ENCODE measurements around the gene VIPR1.
A peak's percentile ranks its signal among the peaks of the same experiment; 100 is the strongest.

VIPR1 gene

DNA sequence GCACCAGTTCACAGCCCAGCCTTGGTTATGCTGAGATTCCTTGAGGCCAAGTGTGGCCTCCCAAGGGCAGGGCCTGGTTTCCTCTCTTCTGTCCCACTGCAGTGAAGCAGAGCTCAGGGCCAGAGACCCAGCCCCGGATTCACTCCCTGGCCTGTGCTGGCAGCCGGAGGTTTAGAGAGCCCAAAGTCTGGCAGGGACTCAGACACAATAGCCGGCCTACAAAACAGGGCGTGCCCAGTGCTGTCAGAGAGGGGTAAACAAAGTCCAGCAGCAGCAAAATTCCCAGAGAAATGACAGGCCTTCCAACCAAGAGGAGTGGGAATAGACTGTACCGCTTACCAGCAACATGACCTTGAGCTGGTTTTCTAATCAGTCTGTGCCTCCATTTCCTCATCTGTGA is 14.0 kb downstream of the VIPR1 start:
- no peaks in the 10 kb centered on the region for H3K79me2 ChIP-seq (ENCODE audit: control insufficient read depth, low read length)
- no peak overlapping the region for H3K4me2 ChIP-seq (ENCODE audit: low read length)
- no peaks in the 10 kb centered on the region for H3F3A ChIP-seq (ENCODE audit: control insufficient read depth, insufficient read depth)
- H3K36me3 ChIP-seq (ENCODE audit: control insufficient read depth, low read length) = no peaks in the 10 kb centered on the region
- no peak for TF ChIP-seq CTCF (IDR thresholded peaks at IDR 0.05; ENCODE audit: low read depth, low read length, poor library complexity, severe bottlenecking)
- no peak for TF ChIP-seq EZH2phosphoT487 (IDR thresholded peaks at IDR 0.05; ENCODE audit: borderline replicate concordance, low read length)
- no peaks in the 10 kb centered on the region for H3K4me1 ChIP-seq (ENCODE audit: control insufficient read depth, low read length)
- H3K9me2 ChIP-seq (replicated peaks; ENCODE audit: control insufficient read depth, low read length) = no peaks in the 10 kb centered on the region
- no peaks in the 10 kb centered on the region for H4K20me1 ChIP-seq (ENCODE audit: control insufficient read depth, insufficient read depth, low read depth, low read length)
- 0 out of 2 replicates have a peak, but pooled peaks cover under 1% of the 10 kb centered on the region for H3K27me3 ChIP-seq (ENCODE audit: control insufficient read depth, low read length)
- no peak overlapping the region for H3K4me3 ChIP-seq (ENCODE audit: low read length)
- no peak overlapping the region for H3K27ac ChIP-seq (ENCODE audit: low read depth, low read length)
- H3K9me3 ChIP-seq (ENCODE audit: control insufficient read depth, insufficient read depth, low read length) = no peaks in the 10 kb centered on the region

DNA sequence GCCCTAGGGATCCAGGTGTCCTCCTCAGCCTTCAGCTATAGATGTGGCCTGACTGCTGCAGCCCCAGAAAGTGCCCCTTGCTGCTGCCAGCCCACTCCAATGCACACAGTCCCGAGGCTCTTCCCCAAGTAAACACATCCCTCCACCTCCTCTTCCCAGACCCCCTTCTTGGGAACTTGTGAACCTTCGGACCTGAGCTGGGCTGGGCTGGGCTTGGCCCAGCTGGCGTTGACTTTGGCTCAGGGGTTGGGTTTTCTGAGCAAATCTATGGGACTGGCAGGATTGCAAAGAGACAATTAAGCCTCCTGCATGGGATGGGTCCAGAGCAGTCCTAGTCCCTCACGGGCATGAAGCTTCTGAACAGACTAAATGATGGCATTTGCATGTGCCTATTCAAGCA is 14.7 kb downstream of the VIPR1 start:
- no peaks in the 10 kb centered on the region for H3K36me3 ChIP-seq (ENCODE audit: control insufficient read depth, low read length)
- H4K20me1 ChIP-seq (ENCODE audit: control insufficient read depth, insufficient read depth, low read depth, low read length) = no peaks in the 10 kb centered on the region
- H3K27me3 ChIP-seq (ENCODE audit: control insufficient read depth, low read length) = no peaks in the 10 kb centered on the region
- H3F3A ChIP-seq (ENCODE audit: control insufficient read depth, insufficient read depth) = no peaks in the 10 kb centered on the region
- H3K9me3 ChIP-seq (ENCODE audit: control insufficient read depth, insufficient read depth, low read length) = no peaks in the 10 kb centered on the region
- no peak overlapping the region for H3K4me3 ChIP-seq (ENCODE audit: low read length)
- no peaks in the 10 kb centered on the region for H3K4me1 ChIP-seq (ENCODE audit: control insufficient read depth, low read length)
- no peak overlapping the region for H3K4me2 ChIP-seq (ENCODE audit: low read length)
- H3K27ac ChIP-seq (ENCODE audit: low read depth, low read length) = no peak overlapping the region
- TF ChIP-seq CTCF (IDR thresholded peaks at IDR 0.05; ENCODE audit: low read depth, low read length, poor library complexity, severe bottlenecking) = no peak
- no peak for TF ChIP-seq EZH2phosphoT487 (IDR thresholded peaks at IDR 0.05; ENCODE audit: borderline replicate concordance, low read length)
- H3K79me2 ChIP-seq (ENCODE audit: control insufficient read depth, low read length) = no peaks in the 10 kb centered on the region
- H3K9me2 ChIP-seq (replicated peaks; ENCODE audit: control insufficient read depth, low read length) = no peaks in the 10 kb centered on the region

- no peaks in the 10 kb centered on the region for H4K20me1 ChIP-seq (ENCODE audit: control insufficient read depth, insufficient read depth, low read depth, low read length)
- H3K79me2 ChIP-seq (ENCODE audit: control insufficient read depth, low read length) = no peaks in the 10 kb centered on the region
- no peak overlapping the region for H3K4me3 ChIP-seq (ENCODE audit: low read length)
- no peaks in the 10 kb centered on the region for H3K4me1 ChIP-seq (ENCODE audit: control insufficient read depth, low read length)
- TF ChIP-seq EZH2phosphoT487 (IDR thresholded peaks at IDR 0.05; ENCODE audit: borderline replicate concordance, low read length) (no peak), CTCF (IDR thresholded peaks at IDR 0.05; ENCODE audit: low read depth, low read length, poor library complexity, severe bottlenecking) (peak; percentile 49)
- H3F3A ChIP-seq (ENCODE audit: control insufficient read depth, insufficient read depth) = no peaks in the 10 kb centered on the region
- H3K4me2 ChIP-seq (ENCODE audit: low read length) = no peak overlapping the region
- no peaks in the 10 kb centered on the region for H3K9me2 ChIP-seq (replicated peaks; ENCODE audit: control insufficient read depth, low read length)
- H3K9me3 ChIP-seq (ENCODE audit: control insufficient read depth, insufficient read depth, low read length) = no peaks in the 10 kb centered on the region
- H3K36me3 ChIP-seq (ENCODE audit: control insufficient read depth, low read length) = no peaks in the 10 kb centered on the region
- no peaks in the 10 kb centered on the region for H3K27me3 ChIP-seq (ENCODE audit: control insufficient read depth, low read length)
- H3K27ac ChIP-seq (ENCODE audit: low read depth, low read length) = no peak overlapping the region
Measured at GRCh38 chr3:42518800-42519567, 16.5 kb downstream of the VIPR1 start.

All from DOHH2 (cell line).